Right lung (tissue), 5 donors: Measurements from ENCODE around the gene KLHL25. TPM values are rescaled to one million over a fixed set of nuclear protein-coding genes. Genes with fewer than 3 reads are reported as not detected.

Experiments
- DNase-seq, 2 donors: peaks; one replicate each; pipeline ENCODE4 v3.0.0-alpha.2; 2013
- polyA plus RNA-seq, 5 donors: library from polyadenylated mRNA; unstranded; fragments of 120-200 nt; gene quantifications; one replicate each; pipeline versions ENCODE4 v1.2.1 to v1.2.3, GENCODE V29; 2013; ENCODE audit warnings: inconsistent platforms in 1 of 5, low replicate concordance in 1 of 5; ENCODE audit not compliant: insufficient read length in 5 of 5, insufficient read depth in 1 of 5

Gene KLHL25
- polyA plus RNA-seq, 5 donors = 4.7 to 8.0 (median 6.6) TPM

- DNase-seq = peak; percentile 57 to 68
Observed at GRCh38 chr15:85761635-85762034, 33.1 kb downstream of the KLHL25 start.

GRCh38 chr15:85760531-85761371 lies 34.0 kb downstream of the KLHL25 start:
- DNase-seq = no peak

- DNase-seq = no peak
Observed at GRCh38 chr15:85760049-85760448, 34.7 kb downstream of the KLHL25 start.

GRCh38 chr15:85759376-85759775 lies 35.3 kb downstream of the KLHL25 start:
- no peak for DNase-seq

- DNase-seq = no peak
Observed at GRCh38 chr15:85758655-85758978, 36.1 kb downstream of the KLHL25 start.

- no peak for DNase-seq
Observed at GRCh38 chr15:85757939-85758654, 36.6 kb downstream of the KLHL25 start.

GRCh38 chr15:85757073-85757938 lies 37.4 kb downstream of the KLHL25 start:
- DNase-seq = no peak

- no peak for DNase-seq
Observed at GRCh38 chr15:85756411-85757072, 38.2 kb downstream of the KLHL25 start.

- DNase-seq = no peak
Observed at GRCh38 chr15:85755942-85756341, 38.8 kb downstream of the KLHL25 start.

GRCh38 chr15:85755471-85755870 lies 39.3 kb downstream of the KLHL25 start:
- no peak for DNase-seq

- DNase-seq = peak in 1 of 2 donors; percentile 50
Observed at GRCh38 chr15:85754989-85755388, 39.7 kb downstream of the KLHL25 start.

- no peak for DNase-seq
Observed at GRCh38 chr15:85753791-85754452, 40.8 kb downstream of the KLHL25 start.

- DNase-seq = no peak
Observed at GRCh38 chr15:85753261-85753660, 41.5 kb downstream of the KLHL25 start.

GRCh38 chr15:85752491-85752961 lies 42.2 kb downstream of the KLHL25 start:
- DNase-seq = no peak

GRCh38 chr15:85752124-85752475 lies 42.6 kb downstream of the KLHL25 start:
- DNase-seq = no peak

GRCh38 chr15:85751291-85752123 lies 43.2 kb downstream of the KLHL25 start:
- DNase-seq = no peak

GRCh38 chr15:85750319-85751290 lies 44.1 kb downstream of the KLHL25 start:
- peak; percentile 69 to 74 for DNase-seq

- peak in 1 of 2 donors; percentile 61 for DNase-seq
Observed at GRCh38 chr15:85749261-85750151, 45.2 kb downstream of the KLHL25 start.
